Neutrophil (primary cell): ENCODE results near the gene PRUNE1.

ENCODE experiments used
- H3K27ac ChIP-seq: fragments of 200-600 bp; sonication (generic); 2 replicates; pipeline ENCODE4 v1.5.1; 2016; ENCODE audit warnings: mild to moderate bottlenecking, moderate library complexity
- H3K27me3 ChIP-seq: fragments of 200-600 bp; sonication (generic); 2 replicates; pipeline ENCODE4 v1.6.0; 2016; ENCODE audit warnings: mild to moderate bottlenecking
- H3K36me3 ChIP-seq: fragments of 200-600 bp; sonication (generic); 2 replicates; pipeline ENCODE4 v1.5.1; 2017
- H3K4me1 ChIP-seq, 2 experiments: fragments of 200-600 bp in 1 of 2; sonication (generic) in 1 of 2; 1 replicate in 1 of 2; 2 replicates in 1 of 2; pipeline versions ENCODE4 v1.5.1 to v1.6.1; 2013 to 2016; ENCODE audit warnings: low read depth in 1 of 2, low read length in 1 of 2, mild to moderate bottlenecking in 1 of 2, moderate library complexity in 1 of 2; ENCODE audit not compliant: control insufficient read depth in 1 of 2, insufficient read depth in 1 of 2
- H3K4me3 ChIP-seq, 2 experiments: fragments of 200-600 bp in 1 of 2; sonication (generic) in 1 of 2; 1 replicate in 1 of 2; 2 replicates in 1 of 2; pipeline ENCODE4 v1.5.1; 2013 to 2016; ENCODE audit warnings: low read depth in 1 of 2, low read length in 1 of 2, mild to moderate bottlenecking in 1 of 2, moderate library complexity in 1 of 2
- H3K9me3 ChIP-seq: fragments of 200-600 bp; sonication (generic); 2 replicates; pipeline ENCODE4 v1.5.1; 2016
- CTCF ChIP-seq: fragments of 200-600 bp; sonication (generic); IDR thresholded peaks from 2 replicates; pipeline ENCODE4 v1.5.1; 2016; ENCODE audit warnings: antibody characterized with exemption

The PRUNE1 gene

GRCh38 chr1:151067185-151067584 lies 58.9 kb downstream of the PRUNE1 start:
- no peak for TF ChIP-seq CTCF
- Histone ChIP-seq H3K4me1 (peaks cover 14 to 20% of the 10 kb centered on the region in 2 experiments), H3K9me3 (no peaks in the 10 kb centered on the region), H3K36me3 (no peaks in the 10 kb centered on the region), H3K27ac (no peak overlapping the region), H3K27me3 (no peaks in the 10 kb centered on the region), H3K4me3 (no peak overlapping the region)

- no peaks in the 10 kb centered on the region for H3K9me3 ChIP-seq
- peak overlapping the region; percentile 2 for H3K27ac ChIP-seq
- no peaks in the 10 kb centered on the region for H3K27me3 ChIP-seq
- TF ChIP-seq CTCF: no peak
- H3K36me3 ChIP-seq: no peaks in the 10 kb centered on the region
- H3K4me3 ChIP-seq: no peak overlapping the region
- peaks cover 14 to 20% of the 10 kb centered on the region in 2 experiments for H3K4me1 ChIP-seq
These were observed 60.8 kb downstream of the PRUNE1 start for GRCh38 chr1:151069103-151069486.

- Histone ChIP-seq H3K27me3 (no peaks in the 10 kb centered on the region), H3K4me1 (peaks cover 14 to 20% of the 10 kb centered on the region in 2 experiments), H3K27ac (peak within 1 kb of the TSS; percentile 96), H3K9me3 (no peaks in the 10 kb centered on the region), H3K36me3 (no peaks in the 10 kb centered on the region), H3K4me3 (peak within 1 kb of the TSS; percentile 94 to 100)
- TF ChIP-seq CTCF: peak; percentile 87
These were observed 62.4 kb downstream of the PRUNE1 start, which contains the start of gene GABPB2 for GRCh38 chr1:151070474-151071276. GABPB2 (plus strand) TSS chr1:151070761; CDS start chr1:151088190, 17,429 bp downstream.

- Histone ChIP-seq H3K27ac (peak overlapping the region; percentile 96), H3K4me1 (peaks cover 14 to 20% of the 10 kb centered on the region in 2 experiments), H3K9me3 (no peaks in the 10 kb centered on the region), H3K4me3 (no peak overlapping the region), H3K27me3 (no peaks in the 10 kb centered on the region), H3K36me3 (no peaks in the 10 kb centered on the region)
- TF ChIP-seq CTCF: no peak
These were observed 64.0 kb downstream of the PRUNE1 start for GRCh38 chr1:151072224-151072623.
